A549 (cell line): ENCODE results near the gene TMEM43. TPM values are rescaled to one million over a fixed set of nuclear protein-coding genes. Genes with fewer than 3 reads are reported as not detected.

Source experiments
- ATAC-seq, 2 experiments: fragments of 200-7000 bp in 1 of 2; fragments of >200 bp in 1 of 2; cut with Nextera tagmentation in 1 of 2; cut with Tn5 transposase in 1 of 2; 3 replicates each; pipeline versions ENCODE4 v1.8.0 to v1.9.1; 2018 to 2020; ENCODE audit warnings: mild to moderate bottlenecking in 1 of 2, moderate library complexity in 1 of 2
- CTCF ChIA-PET: fragments of 300-600 bp; sonication (Branson Sonifier 250); formaldehyde crosslinking; extraction: SDS; loops from one replicate; lab custom pipeline; 2021; ENCODE audit warnings: antibody characterized with exemption, inconsistent platforms; lab: Yijun Ruan, JAX
- POLR2A ChIA-PET: fragments of 350-600 bp; formaldehyde crosslinking; extraction: SDS; loops from one replicate; lab custom pipeline; 2021; ENCODE audit warnings: antibody characterized with exemption, inconsistent platforms; lab: Yijun Ruan, JAX
- DNase-seq, 2 experiments: peaks; one replicate each; pipeline versions ENCODE4 v3.0.0 to v3.0.0-alpha.2; 2011 to 2016; ENCODE audit warnings: low read depth in 1 of 2, low spot score in 1 of 2
- FAIRE-seq: peaks from 2 replicates; lab custom pipeline; 2011; peaks lifted over from hg19 to GRCh38; lab: Jason Lieb, UNC
- H3K27ac ChIP-seq, 2 experiments: fragments of >200 bp; sonication (Bioruptor Twin); formaldehyde crosslinking; 3 replicates each; pipeline ENCODE4 v1.5.1; 2016 to 2017
- H3K4me1 ChIP-seq: fragments of >200 bp; sonication (Bioruptor Twin); formaldehyde crosslinking; 3 replicates; pipeline ENCODE4 v1.6.1; 2016
- H3K4me2 ChIP-seq: fragments of >200 bp; sonication (Bioruptor Twin); formaldehyde crosslinking; 3 replicates; pipeline ENCODE4 v1.6.1; 2016
- H3K4me3 ChIP-seq: fragments of >200 bp; sonication (Bioruptor Twin); formaldehyde crosslinking; 3 replicates; pipeline ENCODE4 v1.5.1; 2016
- H3K9me3 ChIP-seq: fragments of >200 bp; sonication (Bioruptor Twin); formaldehyde crosslinking; 3 replicates; pipeline ENCODE4 v1.6.1; 2016
- BCL3 ChIP-seq: fragments of >200 bp; sonication (Bioruptor Twin); formaldehyde crosslinking; IDR thresholded peaks from 3 replicates; pipeline ENCODE4 v1.6.1; 2016
- BHLHE40 ChIP-seq: IDR thresholded peaks from 2 replicates; pipeline ENCODE4 v1.6.1; 2012; ENCODE audit warnings: low read depth, low read length, inconsistent platforms
- CBX2 ChIP-seq: fragments of 200-600 bp; sonication (generic); IDR thresholded peaks from 2 replicates; pipeline ENCODE4 v1.6.1; 2016; ENCODE audit warnings: low read depth, mild to moderate bottlenecking, borderline replicate concordance
- CHD2 ChIP-seq: fragments of 150-350 bp; IDR thresholded peaks from 2 replicates; pipeline ENCODE4 v1.6.1; 2014; ENCODE audit warnings: low read length; ENCODE audit not compliant: partially characterized antibody
- ESRRA ChIP-seq: fragments of 150-350 bp; IDR thresholded peaks from 2 replicates; pipeline ENCODE4 v1.6.1; 2014; ENCODE audit warnings: mild to moderate bottlenecking, low read length, borderline replicate concordance
- FOXS1 ChIP-seq: fragments of 250-450 bp; sonication (Bioruptor Pico); IDR thresholded peaks from 2 replicates; pipeline ENCODE4 v1.5.0; 2020; ENCODE audit warnings: mild to moderate bottlenecking, moderate library complexity
- HMGXB4 ChIP-seq: fragments of 250-450 bp; sonication (Bioruptor Pico); IDR thresholded peaks from 2 replicates; pipeline ENCODE4 v1.5.0; 2021; ENCODE audit warnings: mild to moderate bottlenecking, moderate library complexity, borderline replicate concordance
- HOXB13 ChIP-seq: fragments of 250-450 bp; sonication (Bioruptor Pico); IDR thresholded peaks from 2 replicates; pipeline ENCODE4 v1.5.0; 2020; ENCODE audit warnings: low read depth, mild to moderate bottlenecking, moderate library complexity
- JUN ChIP-seq, 2 experiments: fragments of >200 bp; sonication (Bioruptor Twin); formaldehyde crosslinking; IDR thresholded peaks; 2 replicates in 1 of 2; 3 replicates in 1 of 2; pipeline ENCODE4 v1.6.1; 2016 to 2017
- JUNB ChIP-seq: fragments of >200 bp; sonication (Bioruptor Twin); formaldehyde crosslinking; IDR thresholded peaks from 2 replicates; pipeline ENCODE4 v1.6.1; 2016
- MAFK ChIP-seq: fragments of 450-650 bp; IDR thresholded peaks from 2 replicates; pipeline ENCODE4 v1.6.1; 2014; ENCODE audit not compliant: partially characterized antibody
- MYC ChIP-seq: IDR thresholded peaks from 2 replicates; pipeline ENCODE4 v1.6.1; 2012; ENCODE audit warnings: mild to moderate bottlenecking, inconsistent platforms, low read length, improper control_type of control experiment, borderline replicate concordance
- NPAS2 ChIP-seq: fragments of 250-450 bp; sonication (Bioruptor Pico); IDR thresholded peaks from 2 replicates; pipeline ENCODE4 v1.8.0; 2022; ENCODE audit warnings: mild to moderate bottlenecking, moderate library complexity, borderline replicate concordance
- NR3C1 ChIP-seq: fragments of >200 bp; sonication (Bioruptor Twin); formaldehyde crosslinking; IDR thresholded peaks from 3 replicates; pipeline ENCODE4 v1.6.1; 2017
- POLR2A ChIP-seq: IDR thresholded peaks from 2 replicates; pipeline ENCODE4 v1.6.1; 2012; ENCODE audit warnings: mild to moderate bottlenecking, low read length
- POLR2AphosphoS2 ChIP-seq: conservative IDR thresholded peaks from 2 replicates; pipeline ENCODE4 v1.6.1; 2012; ENCODE audit warnings: low read length, improper control_type of control experiment, inconsistent platforms
- RAD21 ChIP-seq, 2 experiments: fragments of >200 bp in 1 of 2; sonication (Bioruptor Twin) in 1 of 2; formaldehyde crosslinking in 1 of 2; IDR thresholded peaks in 1 of 2; conservative IDR thresholded peaks in 1 of 2; 2 replicates in 1 of 2; 3 replicates in 1 of 2; pipeline ENCODE4 v1.6.1; 2012 to 2018; ENCODE audit warnings: inconsistent platforms in 1 of 2
- RARB ChIP-seq: fragments of 250-450 bp; sonication (Bioruptor Pico); IDR thresholded peaks from 2 replicates; pipeline ENCODE4 v1.8.0; 2021; ENCODE audit warnings: mild to moderate bottlenecking, moderate library complexity
- RCOR1 ChIP-seq: fragments of 150-350 bp; IDR thresholded peaks from 2 replicates; pipeline ENCODE4 v1.6.1; 2014; ENCODE audit warnings: antibody characterized with exemption, low read length, low read depth
- RFX5 ChIP-seq: fragments of 450-650 bp; IDR thresholded peaks from 2 replicates; pipeline ENCODE4 v1.7.1; 2014; ENCODE audit warnings: antibody characterized with exemption, mild to moderate bottlenecking, moderate library complexity
- TFCP2L1 ChIP-seq: fragments of 250-450 bp; sonication (Bioruptor Pico); IDR thresholded peaks from 2 replicates; pipeline ENCODE4 v1.5.0; 2021; ENCODE audit warnings: mild to moderate bottlenecking
- TP53 ChIP-seq: fragments of 250-450 bp; sonication (Bioruptor Pico); IDR thresholded peaks from 2 replicates; pipeline ENCODE4 v1.5.0; 2021; ENCODE audit warnings: mild to moderate bottlenecking, moderate library complexity
- ZC3H11A ChIP-seq: fragments of 450-650 bp; IDR thresholded peaks from 2 replicates; pipeline ENCODE4 v1.6.1; 2014; ENCODE audit warnings: antibody characterized with exemption, mild to moderate bottlenecking
- WGBS: methylation state at CpG from one replicate; pipeline ENCODE4 v1.1.6; 2017; ENCODE audit errors: missing lambda C conversion rate; 5-methylcytosine and 5-hydroxymethylcytosine counted together
- polyA plus RNA-seq, 4 experiments: library from polyadenylated mRNA; depleted of rRNA in 3 of 4; stranded (reverse); fragments of >200 nt; fragmentation: RNase III in 1 of 4; extraction: RNeasy Plus Mini Kit Qiagen cat#74134 plus additional on column Dnase treatment in 1 of 4; gene quantifications; 2 replicates in 3 of 4; 3 replicates in 1 of 4; pipeline ENCODE4 v1.2.3, GENCODE V29; 2011 to 2017

TMEM43 gene
- polyA plus RNA-seq, 2 of the 4 experiments (the other 2 are of a cell fraction), result 41.1 to 79.0 TPM

- Histone ChIP-seq H3K4me3 (no peak overlapping the region), H3K9me3 (peaks cover 19% of the 10 kb centered on the region), H3K4me1 (no peaks in the 10 kb centered on the region), H3K4me2 (no peak overlapping the region), H3K27ac (no peak overlapping the region)
- DNase-seq (no peak), ATAC-seq (no peak), FAIRE-seq (no peak)
- POLR2A ChIA-PET, result no interaction called here
- CTCF ChIA-PET, result interaction anchor here (1.0 to 1.7 kb wide), 5 partner anchors 8 to 21 kb away, joined by 3 to 6 read pairs (median 3); partner anchors contain the start of genes LSM3 and XPC
- TF ChIP-seq NPAS2 (CRISPR knock-in tag) (no peak), NR3C1 (no peak), RFX5 (no peak), RARB (no peak), JUNB (no peak), RCOR1 (no peak), MYC (no peak), HMGXB4 (no peak), RAD21 (conservative IDR thresholded peaks at IDR 0.05 in 1 of 2, IDR thresholded peaks at IDR 0.05 in 1 of 2) (no peak), HOXB13 (CRISPR knock-in tag) (no peak), MAFK (no peak), ZC3H11A (no peak), FOXS1 (CRISPR knock-in tag) (no peak), TFCP2L1 (CRISPR knock-in tag) (no peak), POLR2A (no peak), BCL3 (no peak), TP53 (CRISPR knock-in tag) (no peak), JUN (IDR thresholded peaks at IDR 0.05) (no peak)
- WGBS, result 92% methylated on average over 14 of the region's 14 CpGs
Measured at GRCh38 chr3:14158370-14158769, 33.5 kb downstream of the TMEM43 start.

GRCh38 chr3:14159426-14159825 lies 34.6 kb downstream of the TMEM43 start:
- no peak for FAIRE-seq
- no peak for DNase-seq
- no peak for ATAC-seq
- CTCF ChIA-PET, result interaction anchor here (0.9 to 2.2 kb wide), 5 partner anchors 8 to 19 kb away, joined by 3 to 6 read pairs (median 4); partner anchors contain the start of genes LSM3 and XPC
- Histone ChIP-seq H3K4me2 (no peak overlapping the region), H3K27ac (no peak overlapping the region), H3K4me1 (no peaks in the 10 kb centered on the region), H3K4me3 (no peak overlapping the region), H3K9me3 (peaks cover 19% of the 10 kb centered on the region)
- TF ChIP-seq ESRRA (no peak), RFX5 (no peak)
- 95% methylated on average over 8 of the region's 8 CpGs for WGBS
- POLR2A ChIA-PET, result interaction anchor here (1.1 kb wide), 1 partner anchor 9 kb away, joined by 3 read pairs; no protein-coding TSS in a partner anchor

- TF ChIP-seq BHLHE40 (no peak), RCOR1 (no peak), CBX2 (no peak), CHD2 (no peak), RAD21 (conservative IDR thresholded peaks at IDR 0.05 in 1 of 2, IDR thresholded peaks at IDR 0.05 in 1 of 2) (no peak), POLR2AphosphoS2 (no peak)
- TF ChIP-seq, all 56 proteins: peak for 0
- ATAC-seq, result no peak
- CTCF ChIA-PET, result interaction anchor here (0.6 to 3.3 kb wide), 5 partner anchors 8 to 207 kb away, joined by 3 to 15 read pairs (median 3); no protein-coding TSS in a partner anchor
- H3K4me3 ChIP-seq, result no peak overlapping the region
- H3K27ac ChIP-seq, result no peak overlapping the region
- H3K4me2 ChIP-seq, result no peak overlapping the region
- H3K4me1 ChIP-seq, result no peaks in the 10 kb centered on the region
- FAIRE-seq, result no peak
- DNase-seq, result no peak
- peaks cover 19% of the 10 kb centered on the region for H3K9me3 ChIP-seq
- POLR2A ChIA-PET, result interaction anchor here (1.4 kb wide), 1 partner anchor 17 kb away, joined by 5 read pairs; the partner anchor contains the start of genes LSM3 and XPC
- WGBS, result 92% methylated on average over 2 of the region's 2 CpGs
Measured at GRCh38 chr3:14161282-14161681, 36.4 kb downstream of the TMEM43 start.
